HepG2 (cell line): ENCODE results near the gene CAPN7. TPM values are rescaled to one million over a fixed set of nuclear protein-coding genes. Genes with fewer than 3 reads are reported as not detected.
A peak's percentile ranks its signal among the peaks of the same experiment; 100 is the strongest.

Source experiments
- ATAC-seq: fragments of 200-7000 bp; cut with Tn5 transposase; 3 replicates; pipeline ENCODE4 v1.9.1; 2020; ENCODE audit warnings: mild to moderate bottlenecking, moderate library complexity
- BruUV-seq: library from RNA; stranded (reverse); fragments of 400-500 nt; replicated peaks from 2 replicates; lab custom pipeline; 2021; lab: Mats Ljungman, UMichigan
- CTCF ChIA-PET: fragments of 300-600 bp; formaldehyde crosslinking; extraction: SDS; loops from one replicate; lab custom pipeline; 2021; ENCODE audit warnings: low total read pairs, inconsistent platforms, low intra/inter-chr PET ratio; lab: Yijun Ruan, JAX
- POLR2A ChIA-PET: fragments of 350-600 bp; sonication (Branson Sonifier 250); formaldehyde crosslinking; loops from one replicate; lab custom pipeline; 2020; ENCODE audit warnings: antibody characterized with exemption, inconsistent platforms; lab: Yijun Ruan, JAX
- DNase-seq: peaks from one replicate; pipeline ENCODE4 v3.0.0-alpha.2; 2015; ENCODE audit warnings: low spot score
- FAIRE-seq: peaks from 3 replicates; lab custom pipeline; 2011; peaks lifted over from hg19 to GRCh38; lab: Jason Lieb, UNC
- H2AFZ ChIP-seq: one replicate; pipeline ENCODE4 v1.6.1; 2011; ENCODE audit warnings: low read length, inconsistent platforms
- H3K27ac ChIP-seq: fragments of 300-600 bp; 3 replicates; pipeline ENCODE4 v1.8.0; 2011; ENCODE audit warnings: mixed run types, mild to moderate bottlenecking, mixed read lengths, low read length, inconsistent platforms; ENCODE audit not compliant: insufficient read depth; ENCODE audit errors: extremely low read length
- H3K27me3 ChIP-seq, 2 experiments: fragments of 200-600 bp in 1 of 2; 2 replicates in 1 of 2; 3 replicates in 1 of 2; pipeline versions ENCODE4 v1.6.0 to v1.8.0; 2011; ENCODE audit warnings: low read length in 2 of 2, mild to moderate bottlenecking in 2 of 2, moderate library complexity in 2 of 2, inconsistent platforms in 1 of 2; ENCODE audit not compliant: insufficient read depth in 2 of 2, control insufficient read depth in 1 of 2
- H3K36me3 ChIP-seq, 2 experiments: fragments of 200-600 bp in 1 of 2; replicated peaks in 1 of 2; 2 replicates in 1 of 2; 3 replicates in 1 of 2; pipeline versions ENCODE4 v1.5.1 to v1.8.0; 2011; ENCODE audit warnings: low read length in 2 of 2, inconsistent platforms in 1 of 2; ENCODE audit not compliant: insufficient read depth in 2 of 2, control insufficient read depth in 1 of 2
- H3K4me1 ChIP-seq: 2 replicates; pipeline ENCODE4 v1.5.1; 2012; ENCODE audit warnings: low read length, inconsistent platforms; ENCODE audit not compliant: insufficient read depth
- H3K4me2 ChIP-seq: 2 replicates; pipeline ENCODE4 v1.6.0; 2011; ENCODE audit warnings: low read depth, low read length, inconsistent platforms
- H3K4me3 ChIP-seq, 3 experiments: fragments of 200-600 bp in 1 of 3; sonication (generic), shearing (Covaris generic) in 1 of 3; replicated peaks in 1 of 3; 2 replicates each; pipeline ENCODE4 v1.5.1; 2011 to 2016; ENCODE audit warnings: low read length in 3 of 3, inconsistent platforms in 2 of 3, low read depth in 2 of 3, mild to moderate bottlenecking in 2 of 3, control low read depth in 1 of 3, mixed read lengths in 1 of 3; ENCODE audit not compliant: insufficient read depth in 1 of 3
- H3K79me2 ChIP-seq: one replicate; pipeline ENCODE4 v1.6.1; 2011; ENCODE audit warnings: low read length, inconsistent platforms; ENCODE audit not compliant: insufficient read depth
- H3K9ac ChIP-seq: 2 replicates; pipeline ENCODE4 v1.6.0; 2011; ENCODE audit warnings: mild to moderate bottlenecking, low read depth, low read length, inconsistent platforms; ENCODE audit not compliant: insufficient read depth
- H3K9me3 ChIP-seq: 2 replicates; pipeline ENCODE4 v1.5.1; 2012; ENCODE audit warnings: mild to moderate bottlenecking, low read length
- H4K20me1 ChIP-seq: 2 replicates; pipeline ENCODE4 v1.6.0; 2011; ENCODE audit warnings: inconsistent platforms, mild to moderate bottlenecking, low read length, moderate library complexity; ENCODE audit not compliant: insufficient read depth
- HNF1B ChIP-seq: sonication (generic); formaldehyde crosslinking; IDR thresholded peaks from 2 replicates; pipeline ENCODE4 v1.5.1; 2020; ENCODE audit warnings: mild to moderate bottlenecking, moderate library complexity, missing genetic modification reagents
- KAT7 ChIP-seq: IDR thresholded peaks from 2 replicates; pipeline ENCODE4 v1.6.1; 2018; ENCODE audit warnings: borderline replicate concordance, missing compliant biosample characterization
- PHF8 ChIP-seq: sonication (generic); formaldehyde crosslinking; IDR thresholded peaks from 2 replicates; pipeline ENCODE4 v1.5.0; 2020; ENCODE audit warnings: missing genetic modification reagents
- PITX1 ChIP-seq: sonication (generic); formaldehyde crosslinking; IDR thresholded peaks from 2 replicates; pipeline ENCODE4 v1.5.1; 2020; ENCODE audit warnings: mild to moderate bottlenecking, missing genetic modification reagents
- SMC3 ChIP-seq: IDR thresholded peaks from 2 replicates; pipeline ENCODE4 v1.6.1; 2011; ENCODE audit warnings: low read length, improper control_type of control experiment
- ZFAT ChIP-seq: sonication (generic); formaldehyde crosslinking; conservative IDR thresholded peaks from 2 replicates; pipeline ENCODE4 v1.8.1; 2023; ENCODE audit warnings: missing genetic modification reagents, inconsistent platforms
- ZNF556 ChIP-seq: sonication (generic); formaldehyde crosslinking; IDR thresholded peaks from 2 replicates; pipeline ENCODE4 v1.4.0; 2020; ENCODE audit warnings: mild to moderate bottlenecking, missing genetic modification reagents, borderline replicate concordance
- ZNF576 ChIP-seq: sonication (generic); formaldehyde crosslinking; IDR thresholded peaks from 2 replicates; pipeline ENCODE4 v1.4.0; 2020; ENCODE audit warnings: mild to moderate bottlenecking, missing genetic modification reagents
- WGBS: methylation state at CpG from one replicate; pipeline ENCODE4 v1.1.6; 2017; ENCODE audit warnings: low lambda C conversion rate; 5-methylcytosine and 5-hydroxymethylcytosine counted together
- in situ Hi-C: cut with HindIII; loops from 2 replicates; pipeline ENCODE4 v1.10.0; 2017; ENCODE audit warnings: low pct_unique_long_range_greater_than_20kb; ENCODE audit not compliant: extremely low pct_ligation_motif_present
- intact Hi-C: fragments of 100-400 bp; cut with micrococcal nuclease; formaldehyde crosslinking; loops from one replicate; pipeline ENCODE4 v1.10.0; 2022; ENCODE audit not compliant: unreplicated experiment
- polyA plus RNA-seq, 8 experiments: library from polyadenylated mRNA; depleted of rRNA in 3 of 8; stranded (reverse) in 7 of 8; unstranded in 1 of 8; fragments of >200 nt; fragmentation: Illumina TruSeq in 4 of 8; extraction: Trizol in 4 of 8; gene quantifications; 2 replicates each; pipeline versions ENCODE4 v1.2.1 to v1.2.3, GENCODE V29; 2011 to 2016; ENCODE audit warnings: low read depth in 4 of 8, missing spikeins in 1 of 8, mixed read lengths in 1 of 8; ENCODE audit not compliant: insufficient read depth in 1 of 8
- total RNA-seq, 5 experiments: library from RNA; depleted of rRNA; stranded (reverse); fragments of >200 nt; fragmentation: Illumina TruSeq; extraction: Trizol; gene quantifications; 2 replicates each; pipeline ENCODE4 v1.2.3, GENCODE V29; 2016; ENCODE audit warnings: low read depth in 1 of 5

CAPN7 gene
- total and polyA plus RNA-seq, 2 of the 13 experiments (the other 11 are each of a cell fraction or from before 2014, with no cell fraction given): 16.7 to 36.8 TPM

DNA sequence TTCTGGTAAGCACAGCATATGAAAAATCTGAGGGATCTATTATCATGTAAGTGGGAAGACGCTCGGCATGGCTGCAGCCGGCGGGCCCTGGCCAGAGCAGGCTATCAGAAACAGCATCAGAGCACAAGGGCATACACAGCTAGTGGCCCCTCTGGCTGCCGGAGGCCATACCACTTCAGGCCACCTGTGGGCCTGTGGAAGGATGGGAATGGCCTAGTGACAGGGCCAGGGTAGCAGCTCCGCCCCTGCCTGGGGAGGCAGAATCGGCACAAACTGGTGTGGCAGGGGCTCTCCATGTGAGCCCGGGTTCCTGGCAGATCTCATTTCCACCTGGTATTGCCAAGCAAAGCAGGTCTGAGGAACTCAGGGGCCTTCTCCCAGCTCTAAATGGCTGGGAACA is 80.0 kb downstream of the CAPN7 start:
- DNase-seq: no peak
- no peak for FAIRE-seq
- Histone ChIP-seq H3K9me3 (no peaks in the 10 kb centered on the region), H2AFZ (no peak overlapping the region), H3K27me3 (no peaks in the 10 kb centered on the region), H3K9ac (no peak overlapping the region), H3K36me3 (no peaks in the 10 kb centered on the region), H3K4me3 (no peak overlapping the region), H3K27ac (no peak overlapping the region), H3K4me2 (no peak overlapping the region), H4K20me1 (no peaks in the 10 kb centered on the region), H3K4me1 (no peaks in the 10 kb centered on the region), H3K79me2 (no peaks in the 10 kb centered on the region)
- in situ Hi-C loops (no loop called here), intact Hi-C loops (no loop called here)
- TF ChIP-seq SMC3 (no peak), PHF8 (CRISPR knock-in tag) (no peak), ZNF556 (CRISPR knock-in tag) (no peak), PITX1 (CRISPR knock-in tag) (no peak), KAT7 (no peak), ZNF576 (no peak), HNF1B (no peak), ZFAT (CRISPR knock-in tag) (no peak)
- 74% methylated on average over 6 of the region's 8 CpGs for WGBS
- ATAC-seq: peak; percentile 78
- ChIA-PET POLR2A (no interaction called here), CTCF (no interaction called here)
- no TSS peak for BruUV-seq
